Measurements from ENCODE around the gene PIK3R5. TPM values are rescaled to one million over a fixed set of nuclear protein-coding genes. Genes with fewer than 3 reads are reported as not detected.
A peak's percentile ranks its signal among the peaks of the same experiment; 100 is the strongest.

PIK3R5 gene
- polyA plus RNA-seq, 2 of the 4 experiments (the other 2 are of a cell fraction), result 0.01 TPM; not detected in 1

GRCh38 chr17:8944748-8945147, 20.8 kb downstream of the PIK3R5 start:
- ATAC-seq (no peak), FAIRE-seq (no peak), DNase-seq (ENCODE audit: low read depth in 1 of 2, low spot score in 1 of 2) (no peak)
- POLR2A ChIA-PET, result no interaction called here
- H3K9me3 ChIP-seq, result peaks cover 12% of the 10 kb centered on the region; the same call in 2 of the 3 replicates
- H3K4me1 ChIP-seq, result no peaks in the 10 kb centered on the region
- no peak overlapping the region for H3K27ac ChIP-seq
- no peak for TF ChIP-seq RNF2 (IDR thresholded peaks at IDR 0.05; ENCODE audit: borderline replicate concordance, low read depth)
- TF ChIP-seq CBX2 (IDR thresholded peaks at IDR 0.05; ENCODE audit: borderline replicate concordance, low read depth), result no peak
- no peak for TF ChIP-seq CEBPB (IDR thresholded peaks at IDR 0.05)
- TF ChIP-seq ESRRA (IDR thresholded peaks at IDR 0.05; ENCODE audit: borderline replicate concordance, low read length), result no peak
- TF ChIP-seq POLR2AphosphoS2 (conservative IDR thresholded peaks at IDR 0.05; ENCODE audit: low read length), result no peak
- no peak for TF ChIP-seq RAD21 (conservative IDR thresholded peaks at IDR 0.05 in 1 of 2, IDR thresholded peaks at IDR 0.05 in 1 of 2)
- no peak for TF ChIP-seq E2F6 (IDR thresholded peaks at IDR 0.05; ENCODE audit: borderline replicate concordance, low read depth)
- TF ChIP-seq BCL3 (IDR thresholded peaks at IDR 0.05), result no peak
- no peak for TF ChIP-seq EHMT2 (IDR thresholded peaks at IDR 0.05; ENCODE audit: low read depth)
- TF ChIP-seq SREBF2 (IDR thresholded peaks at IDR 0.05), result no peak
- TF ChIP-seq HES2 (IDR thresholded peaks at IDR 0.05), result no peak
- TF ChIP-seq NFE2L2 (conservative IDR thresholded peaks at IDR 0.05; ENCODE audit: low read length), result no peak
- no peak for TF ChIP-seq FOSL2 (IDR thresholded peaks at IDR 0.05)
- no peak for TF ChIP-seq FOSL2 (CRISPR knock-in tag; IDR thresholded peaks at IDR 0.05)
- CTCF ChIA-PET, result interaction anchor here (1.0 to 1.7 kb wide), 2 partner anchors 13 to 57 kb away, joined by 3 read pairs; no protein-coding TSS in a partner anchor
- 40% methylated on average over 4 of the region's 4 CpGs for WGBS (ENCODE audit: missing lambda C conversion rate)
- H3K4me2 ChIP-seq, result no peak overlapping the region
- no peak overlapping the region for H3K4me3 ChIP-seq

- TF ChIP-seq HDAC2 (IDR thresholded peaks at IDR 0.05) (no peak), CBX2 (IDR thresholded peaks at IDR 0.05; ENCODE audit: borderline replicate concordance, low read depth) (no peak), HOXB13 (CRISPR knock-in tag; IDR thresholded peaks at IDR 0.05; ENCODE audit: low read depth) (no peak), BHLHE40 (IDR thresholded peaks at IDR 0.05; ENCODE audit: low read depth, low read length) (no peak), RCOR1 (IDR thresholded peaks at IDR 0.05; ENCODE audit: low read depth, low read length) (no peak), JUNB (IDR thresholded peaks at IDR 0.05) (no peak), POLR2AphosphoS2 (conservative IDR thresholded peaks at IDR 0.05; ENCODE audit: low read length) (no peak), FOXS1 (CRISPR knock-in tag; IDR thresholded peaks at IDR 0.05) (no peak), KDM5A (IDR thresholded peaks at IDR 0.05) (no peak)
- H3K9me3 ChIP-seq, result peaks cover 12% of the 10 kb centered on the region; the same call in 2 of the 3 replicates
- no peaks in the 10 kb centered on the region for H3K4me1 ChIP-seq
- DNase-seq (ENCODE audit: low read depth in 1 of 2, low spot score in 1 of 2) (no peak), ATAC-seq (no peak), FAIRE-seq (peak; percentile 90)
- ChIA-PET POLR2A (no interaction called here), CTCF (interaction anchor here (1.7 kb wide), 1 partner anchor 56 kb away, joined by 3 read pairs; no protein-coding TSS in a partner anchor)
- no peak overlapping the region for H3K4me3 ChIP-seq
- no peak overlapping the region for H3K4me2 ChIP-seq
- no peak overlapping the region for H3K27ac ChIP-seq
Measured at GRCh38 chr17:8944083-8944482, 21.4 kb downstream of the PIK3R5 start.

- POLR2A ChIA-PET, result no interaction called here
- CTCF ChIA-PET, result interaction anchor here (1.1 kb wide), 1 partner anchor 56 kb away, joined by 3 read pairs; no protein-coding TSS in a partner anchor
- no peak overlapping the region for H3K4me3 ChIP-seq
- TF ChIP-seq MAX (IDR thresholded peaks at IDR 0.05) (no peak), E2F6 (IDR thresholded peaks at IDR 0.05; ENCODE audit: borderline replicate concordance, low read depth) (no peak), MAFK (IDR thresholded peaks at IDR 0.05; ENCODE audit: partially characterized antibody) (no peak), PHF8 (IDR thresholded peaks at IDR 0.05; ENCODE audit: borderline replicate concordance, low read depth) (no peak)
- no peak; a peak in 1 of 6 replicates for ATAC-seq
- no peak overlapping the region for H3K4me2 ChIP-seq
- no peak for DNase-seq (ENCODE audit: low read depth in 1 of 2, low spot score in 1 of 2)
- no peaks in the 10 kb centered on the region for H3K4me1 ChIP-seq
- 7% methylated on average over 8 of the region's 8 CpGs for WGBS (ENCODE audit: missing lambda C conversion rate)
- peaks cover 12% of the 10 kb centered on the region; the same call in 2 of the 3 replicates for H3K9me3 ChIP-seq
- no peak overlapping the region for H3K27ac ChIP-seq
- no peak for FAIRE-seq
Measured at GRCh38 chr17:8941980-8942622, 23.4 kb downstream of the PIK3R5 start.

All from A549 (cell line).